ENCODE results near the gene CCDC169. TPM values are rescaled to one million over a fixed set of nuclear protein-coding genes. Genes with fewer than 3 reads are reported as not detected.

Gene CCDC169
- polyA plus RNA-seq, 1 donor (not counting 4 experiments of a cell fraction or from before 2014, with no cell fraction given): 0.17 TPM

DNA sequence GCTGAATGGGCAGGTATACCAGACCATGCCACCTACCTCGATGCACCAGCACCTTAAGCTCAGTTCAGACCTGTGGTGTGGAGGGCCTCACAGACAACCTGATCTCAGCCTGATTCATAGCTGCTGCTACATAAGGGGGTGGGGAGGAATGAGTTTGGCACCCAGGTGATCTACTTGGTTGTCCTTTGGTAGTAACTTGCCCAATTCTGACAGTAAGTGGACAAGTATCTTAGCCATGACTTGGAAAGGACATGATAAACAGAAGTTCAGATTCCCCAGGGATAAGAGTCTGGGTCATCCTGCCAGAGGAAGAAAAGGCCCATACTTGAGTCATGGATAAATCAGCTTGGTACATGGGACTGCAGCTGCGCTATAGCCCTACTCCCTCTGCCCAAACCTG, 54.9 kb downstream of the CCDC169 start:
- no peak overlapping the region for H3K4me3 ChIP-seq (ENCODE audit: control insufficient read depth in 2 of 3, extremely low read depth in 1 of 3, insufficient read depth in 2 of 3, low read depth in 1 of 3, low read length in 3 of 3)
- H3K27ac ChIP-seq (ENCODE audit: control insufficient read depth, insufficient read depth, low read length): no peak overlapping the region
- H3K4me1 ChIP-seq (ENCODE audit: control insufficient read depth, extremely low read depth, insufficient read depth, low read length): no peaks in the 10 kb centered on the region
- dilution Hi-C loops (cut with MboI; ENCODE audit: extremely low pct_ligation_motif_present, low sequenced_read_pairs): no loop called here
- H3K9me3 ChIP-seq (ENCODE audit: control insufficient read depth, low read depth, low read length): no peaks in the 10 kb centered on the region
- DNase-seq (ENCODE audit: low read depth, low spot score) (no peak), FAIRE-seq (no peak)
- H3K9ac ChIP-seq (ENCODE audit: control insufficient read depth, extremely low read depth, insufficient read depth, low read length): no peak overlapping the region
- TF ChIP-seq, protein P1, sequence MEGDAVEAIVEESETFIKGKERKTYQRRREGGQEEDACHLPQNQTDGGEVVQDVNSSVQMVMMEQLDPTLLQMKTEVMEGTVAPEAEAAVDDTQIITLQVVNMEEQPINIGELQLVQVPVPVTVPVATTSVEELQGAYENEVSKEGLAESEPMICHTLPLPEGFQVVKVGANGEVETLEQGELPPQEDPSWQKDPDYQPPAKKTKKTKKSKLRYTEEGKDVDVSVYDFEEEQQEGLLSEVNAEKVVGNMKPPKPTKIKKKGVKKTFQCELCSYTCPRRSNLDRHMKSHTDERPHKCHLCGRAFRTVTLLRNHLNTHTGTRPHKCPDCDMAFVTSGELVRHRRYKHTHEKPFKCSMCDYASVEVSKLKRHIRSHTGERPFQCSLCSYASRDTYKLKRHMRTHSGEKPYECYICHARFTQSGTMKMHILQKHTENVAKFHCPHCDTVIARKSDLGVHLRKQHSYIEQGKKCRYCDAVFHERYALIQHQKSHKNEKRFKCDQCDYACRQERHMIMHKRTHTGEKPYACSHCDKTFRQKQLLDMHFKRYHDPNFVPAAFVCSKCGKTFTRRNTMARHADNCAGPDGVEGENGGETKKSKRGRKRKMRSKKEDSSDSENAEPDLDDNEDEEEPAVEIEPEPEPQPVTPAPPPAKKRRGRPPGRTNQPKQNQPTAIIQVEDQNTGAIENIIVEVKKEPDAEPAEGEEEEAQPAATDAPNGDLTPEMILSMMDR (optimal IDR thresholded peaks at IDR 0.05 in 1 of 3, IDR thresholded peaks at IDR 0.05 in 1 of 3, conservative IDR thresholded peaks at IDR 0.05 in 1 of 3; ENCODE audit: extremely low read depth in 1 of 3, insufficient read depth in 2 of 3, low read length in 3 of 3): no peak
- TF ChIP-seq EZH2 (IDR thresholded peaks at IDR 0.05; ENCODE audit: low read length): no peak
- H3K79me2 ChIP-seq (ENCODE audit: control insufficient read depth, insufficient read depth, low read length): no peaks in the 10 kb centered on the region
- no peak overlapping the region for H2AFZ ChIP-seq (ENCODE audit: control insufficient read depth, low read length)
- H4K20me1 ChIP-seq (ENCODE audit: control insufficient read depth, extremely low read depth, insufficient read depth, low read length): no peaks in the 10 kb centered on the region
- no peaks in the 10 kb centered on the region for H3K9me1 ChIP-seq (ENCODE audit: control insufficient read depth, extremely low read depth, insufficient read depth, low read length)
- H3K36me3 ChIP-seq (ENCODE audit: control insufficient read depth in 2 of 2, extremely low read depth in 1 of 2, insufficient read depth in 2 of 2, low read length in 2 of 2): no peaks in the 10 kb centered on the region
- H3K4me2 ChIP-seq (ENCODE audit: control insufficient read depth, extremely low read depth, insufficient read depth, low read depth, low read length): no peak overlapping the region
- H3K27me3 ChIP-seq (ENCODE audit: control insufficient read depth, extremely low read depth, insufficient read depth, low read length): no peaks in the 10 kb centered on the region

DNA sequence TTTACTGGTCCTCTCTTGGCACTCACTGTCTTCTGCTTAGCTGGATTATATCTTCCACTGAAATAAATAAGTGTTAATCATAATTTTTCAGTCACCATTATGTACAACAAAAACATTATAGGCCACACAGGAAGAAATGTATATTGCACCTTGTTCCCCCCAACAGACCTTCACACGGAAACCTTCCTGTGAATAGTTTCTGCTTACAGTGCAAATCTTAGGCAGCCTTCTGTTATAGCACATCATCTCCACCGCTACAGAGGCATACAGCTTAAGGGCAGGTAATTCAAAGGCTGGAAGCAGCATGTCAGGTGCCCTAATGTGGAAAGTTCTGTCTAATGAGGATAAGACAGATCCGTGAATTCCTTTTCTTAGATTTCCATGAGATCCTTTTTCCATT, 66.4 kb downstream of the CCDC169 start:
- Histone ChIP-seq H3K9me1 (ENCODE audit: control insufficient read depth, extremely low read depth, insufficient read depth, low read length) (no peaks in the 10 kb centered on the region), H2AFZ (ENCODE audit: control insufficient read depth, low read length) (no peak overlapping the region), H4K20me1 (ENCODE audit: control insufficient read depth, extremely low read depth, insufficient read depth, low read length) (no peaks in the 10 kb centered on the region), H3K27me3 (ENCODE audit: control insufficient read depth, extremely low read depth, insufficient read depth, low read length) (no peaks in the 10 kb centered on the region), H3K4me3 (ENCODE audit: control insufficient read depth in 2 of 3, extremely low read depth in 1 of 3, insufficient read depth in 2 of 3, low read depth in 1 of 3, low read length in 3 of 3) (no peak overlapping the region), H3K9ac (ENCODE audit: control insufficient read depth, extremely low read depth, insufficient read depth, low read length) (no peak overlapping the region), H3K4me2 (ENCODE audit: control insufficient read depth, extremely low read depth, insufficient read depth, low read depth, low read length) (no peak overlapping the region), H3K36me3 (ENCODE audit: control insufficient read depth in 2 of 2, extremely low read depth in 1 of 2, insufficient read depth in 2 of 2, low read length in 2 of 2) (no peaks in the 10 kb centered on the region), H3K79me2 (ENCODE audit: control insufficient read depth, insufficient read depth, low read length) (no peaks in the 10 kb centered on the region), H3K9me3 (ENCODE audit: control insufficient read depth, low read depth, low read length) (no peaks in the 10 kb centered on the region), H3K27ac (ENCODE audit: control insufficient read depth, insufficient read depth, low read length) (no peak overlapping the region), H3K4me1 (ENCODE audit: control insufficient read depth, extremely low read depth, insufficient read depth, low read length) (no peaks in the 10 kb centered on the region)
- TF ChIP-seq, protein P1 (optimal IDR thresholded peaks at IDR 0.05 in 1 of 3, IDR thresholded peaks at IDR 0.05 in 1 of 3, conservative IDR thresholded peaks at IDR 0.05 in 1 of 3; ENCODE audit: extremely low read depth in 1 of 3, insufficient read depth in 2 of 3, low read length in 3 of 3): no peak
- no peak for TF ChIP-seq EZH2 (IDR thresholded peaks at IDR 0.05; ENCODE audit: low read length)
- FAIRE-seq: no peak
- dilution Hi-C loops (cut with MboI; ENCODE audit: extremely low pct_ligation_motif_present, low sequenced_read_pairs): no loop called here
- no peak for DNase-seq (ENCODE audit: low read depth, low spot score)

All from keratinocyte (primary cell).